GM18867 (cell line): ENCODE measurements around the gene SLC2A13.
"Not testable (repeated sequence)": the region's sequence is repeated elsewhere in the genome, so short reads cannot be mapped to it uniquely, and the experiment has no call there.

Experiments
- ATAC-seq: cut with Tn5 transposase; IDR thresholded peaks from one replicate; pipeline ENCODE4 v1.9.1; 2021; ENCODE audit warnings: mild to moderate bottlenecking, moderate library complexity; ENCODE audit not compliant: unreplicated experiment

The SLC2A13 gene

GRCh38 chr12:39935839-39936238 lies 170.0 kb downstream of the SLC2A13 start:
- ATAC-seq, result no peak

- ATAC-seq, result no peak
Measured at GRCh38 chr12:39935275-39935674, 170.6 kb downstream of the SLC2A13 start.

GRCh38 chr12:39931857-39932256 lies 174.0 kb downstream of the SLC2A13 start:
- no peak for ATAC-seq

GRCh38 chr12:39931231-39931630 lies 174.7 kb downstream of the SLC2A13 start:
- no peak for ATAC-seq

GRCh38 chr12:39930101-39930500 lies 175.8 kb downstream of the SLC2A13 start:
- ATAC-seq, result no peak

- ATAC-seq, result no peak
Measured at GRCh38 chr12:39928181-39928899, 177.5 kb downstream of the SLC2A13 start.

- ATAC-seq, result no peak
Measured at GRCh38 chr12:39923364-39923763, 182.5 kb downstream of the SLC2A13 start.

GRCh38 chr12:39922598-39922997 lies 183.3 kb downstream of the SLC2A13 start:
- ATAC-seq, result not testable (repeated sequence)

- ATAC-seq, result no peak
Measured at GRCh38 chr12:39920647-39921046, 185.2 kb downstream of the SLC2A13 start.

- ATAC-seq, result no peak
Measured at GRCh38 chr12:39920222-39920621, 185.7 kb downstream of the SLC2A13 start.

- ATAC-seq, result no peak
Measured at GRCh38 chr12:39919790-39920189, 186.1 kb downstream of the SLC2A13 start.

- ATAC-seq, result no peak
Measured at GRCh38 chr12:39915249-39915648, 190.6 kb downstream of the SLC2A13 start.

- ATAC-seq, result no peak
Measured at GRCh38 chr12:39912211-39912980, 193.5 kb downstream of the SLC2A13 start.

GRCh38 chr12:39906237-39906636 lies 199.6 kb downstream of the SLC2A13 start:
- no peak for ATAC-seq

- no peak for ATAC-seq
Measured at GRCh38 chr12:39905152-39905551, 200.7 kb downstream of the SLC2A13 start.

GRCh38 chr12:39902821-39903220 lies 203.1 kb downstream of the SLC2A13 start:
- ATAC-seq, result no peak

- ATAC-seq, result no peak
Measured at GRCh38 chr12:39897315-39897714, 208.6 kb downstream of the SLC2A13 start.

- ATAC-seq, result not testable (repeated sequence)
Measured at GRCh38 chr12:39893388-39893787, 212.5 kb downstream of the SLC2A13 start.

- no peak for ATAC-seq
Measured at GRCh38 chr12:39892146-39892545, 213.7 kb downstream of the SLC2A13 start.

GRCh38 chr12:39887856-39888255 lies 218.0 kb downstream of the SLC2A13 start:
- ATAC-seq, result no peak

GRCh38 chr12:39886106-39886505 lies 219.8 kb downstream of the SLC2A13 start:
- ATAC-seq, result no peak

- no peak for ATAC-seq
Measured at GRCh38 chr12:39884616-39885125, 221.2 kb downstream of the SLC2A13 start.
